H9 (cell line): ENCODE results near the gene SSX2IP. TPM values are rescaled to one million over a fixed set of nuclear protein-coding genes. Genes with fewer than 3 reads are reported as not detected.

Experiments
- DNase-seq: peaks from one replicate; pipeline ENCODE4 v3.0.0-alpha.2; 2017
- H2AFZ ChIP-seq: one replicate; pipeline ENCODE4 v1.6.1; 2013; ENCODE audit warnings: mild to moderate bottlenecking, low read length, control low read depth, moderate library complexity
- H2AK5ac ChIP-seq: 2 replicates; pipeline ENCODE4 v1.6.1; 2013; ENCODE audit warnings: low read length, control low read depth, mixed read lengths; ENCODE audit not compliant: insufficient read length
- H2BK120ac ChIP-seq: one replicate; pipeline ENCODE4 v1.6.1; 2013; ENCODE audit warnings: low read depth, mild to moderate bottlenecking, low read length, control low read depth, inconsistent platforms; ENCODE audit not compliant: poor library complexity, severe bottlenecking
- H2BK12ac ChIP-seq: 2 replicates; pipeline ENCODE4 v1.6.1; 2013; ENCODE audit warnings: low read length, control low read depth, mixed read lengths, low read depth; ENCODE audit not compliant: insufficient read length
- H2BK15ac ChIP-seq: 2 replicates; pipeline ENCODE4 v1.6.1; 2013; ENCODE audit warnings: low read depth, low read length, control low read depth
- H2BK20ac ChIP-seq: one replicate; pipeline ENCODE4 v1.6.1; 2013; ENCODE audit warnings: low read depth, mild to moderate bottlenecking, low read length, control low read depth, inconsistent platforms; ENCODE audit not compliant: poor library complexity, severe bottlenecking
- H2BK5ac ChIP-seq: 2 replicates; pipeline ENCODE4 v1.6.1; 2013; ENCODE audit warnings: low read length, control low read depth, mixed read lengths; ENCODE audit not compliant: insufficient read length
- H3K14ac ChIP-seq: 2 replicates; pipeline ENCODE4 v1.6.1; 2013; ENCODE audit warnings: low read length, control low read depth; ENCODE audit not compliant: insufficient read depth
- H3K18ac ChIP-seq: 2 replicates; pipeline ENCODE4 v1.6.1; 2013; ENCODE audit warnings: low read depth, mild to moderate bottlenecking, mixed read lengths, low read length, control low read depth; ENCODE audit not compliant: insufficient read length
- H3K23ac ChIP-seq: 2 replicates; pipeline ENCODE4 v1.6.1; 2013; ENCODE audit warnings: low read length, control low read depth, mixed read lengths, low read depth; ENCODE audit not compliant: insufficient read length
- H3K23me2 ChIP-seq: 2 replicates; pipeline ENCODE4 v1.6.1; 2013; ENCODE audit warnings: low read depth, mild to moderate bottlenecking, mixed read lengths, low read length, control low read depth; ENCODE audit not compliant: insufficient read length, poor library complexity, severe bottlenecking
- H3K27ac ChIP-seq: 2 replicates; pipeline ENCODE4 v1.5.1; 2013; ENCODE audit warnings: low read length, control low read depth, mixed read lengths, low read depth; ENCODE audit not compliant: insufficient read length
- H3K27me3 ChIP-seq: 2 replicates; pipeline ENCODE4 v1.6.1; 2013; ENCODE audit warnings: low read length, control low read depth, inconsistent platforms; ENCODE audit not compliant: insufficient read depth
- H3K4ac ChIP-seq: 2 replicates; pipeline ENCODE4 v1.6.1; 2013; ENCODE audit warnings: low read depth, mild to moderate bottlenecking, control low read depth, inconsistent platforms, low read length, moderate library complexity
- H3K4me1 ChIP-seq: 2 replicates; pipeline ENCODE4 v1.6.1; 2013; ENCODE audit warnings: low read length, control low read depth, inconsistent platforms; ENCODE audit not compliant: insufficient read depth
- H3K4me2 ChIP-seq: 2 replicates; pipeline ENCODE4 v1.6.1; 2013; ENCODE audit warnings: low read length, control low read depth, mixed read lengths; ENCODE audit not compliant: insufficient read length, insufficient read depth
- H3K56ac ChIP-seq: 2 replicates; pipeline ENCODE4 v1.6.1; 2013; ENCODE audit warnings: low read depth, mild to moderate bottlenecking, mixed read lengths, low read length, control low read depth; ENCODE audit not compliant: insufficient read length
- H3K79me1 ChIP-seq: 2 replicates; pipeline ENCODE4 v1.6.1; 2013; ENCODE audit warnings: low read depth, mild to moderate bottlenecking, moderate library complexity, low read length, control low read depth, inconsistent platforms; ENCODE audit not compliant: insufficient read depth, poor library complexity, severe bottlenecking
- H3K79me2 ChIP-seq: 2 replicates; pipeline ENCODE4 v1.6.1; 2013; ENCODE audit warnings: low read length, control low read depth, inconsistent platforms; ENCODE audit not compliant: insufficient read depth
- H3K9ac ChIP-seq: 2 replicates; pipeline ENCODE4 v1.6.1; 2013; ENCODE audit warnings: low read length, control low read depth, mixed read lengths; ENCODE audit not compliant: insufficient read length; ENCODE audit errors: extremely low read depth
- H3K9me3 ChIP-seq: one replicate; pipeline ENCODE4 v1.6.1; 2013; ENCODE audit warnings: low read depth, low read length, inconsistent platforms; ENCODE audit not compliant: control insufficient read depth
- H3T11ph ChIP-seq: one replicate; pipeline ENCODE4 v1.6.1; 2013; ENCODE audit warnings: mild to moderate bottlenecking, low read length, control low read depth, inconsistent platforms
- H4K20me1 ChIP-seq: one replicate; pipeline ENCODE4 v1.6.1; 2013; ENCODE audit not compliant: control insufficient read depth, insufficient read length, insufficient read depth
- H4K5ac ChIP-seq: 2 replicates; pipeline ENCODE4 v1.6.1; 2013; ENCODE audit warnings: low read depth, mild to moderate bottlenecking, mixed read lengths, low read length, control low read depth; ENCODE audit not compliant: insufficient read length
- H4K8ac ChIP-seq: replicated peaks from 2 replicates; pipeline ENCODE4 v1.6.1; 2013; ENCODE audit warnings: low read length, control low read depth, mixed read lengths, low read depth; ENCODE audit not compliant: insufficient read length
- H4K91ac ChIP-seq: 2 replicates; pipeline ENCODE4 v1.6.1; 2013; ENCODE audit warnings: low read depth, mild to moderate bottlenecking, moderate library complexity, mixed read lengths, low read length, control low read depth; ENCODE audit not compliant: insufficient read length
- H3K27ac Mint-ChIP-seq, 3 experiments: 2 replicates in 2 of 3; 3 replicates in 1 of 3; pipeline ENCODE4 v1.8.0; 2020 to 2021; ENCODE audit warnings: mixed read lengths in 3 of 3, mild to moderate bottlenecking in 1 of 3, moderate library complexity in 1 of 3
- H3K27me3 Mint-ChIP-seq: 2 replicates; pipeline ENCODE4 v1.8.0; 2021; ENCODE audit warnings: low read depth, mild to moderate bottlenecking, moderate library complexity, mixed read lengths
- H3K36me3 Mint-ChIP-seq, 3 experiments: 2 replicates in 2 of 3; 3 replicates in 1 of 3; pipeline ENCODE4 v1.8.0; 2020 to 2021; ENCODE audit warnings: low read depth in 3 of 3, mixed read lengths in 3 of 3; ENCODE audit not compliant: insufficient read depth in 1 of 3
- H3K4me1 Mint-ChIP-seq, 2 experiments: 2 replicates each; pipeline ENCODE4 v1.8.0; 2020; ENCODE audit warnings: mixed read lengths in 2 of 2
- H3K4me3 Mint-ChIP-seq, 2 experiments: 2 replicates in 1 of 2; 3 replicates in 1 of 2; pipeline ENCODE4 v1.8.0; 2020 to 2021; ENCODE audit warnings: mild to moderate bottlenecking in 2 of 2, mixed read lengths in 2 of 2, moderate library complexity in 1 of 2
- H3K9me3 Mint-ChIP-seq, 2 experiments: 2 replicates in 1 of 2; 3 replicates in 1 of 2; pipeline ENCODE4 v1.8.0; 2020; ENCODE audit warnings: mild to moderate bottlenecking in 2 of 2, mixed read lengths in 2 of 2, moderate library complexity in 1 of 2
- WGBS: extraction: QIAGEN DNeasy Blood & Tissue Kit; methylation state at CpG from one replicate; pipeline ENCODE4 v1.1.7; 2013; ENCODE audit warnings: missing lambda C conversion rate, low lambda C conversion rate, mixed read lengths; ENCODE audit not compliant: insufficient read length; ENCODE audit errors: extremely low coverage; 5-methylcytosine and 5-hydroxymethylcytosine counted together
- total RNA-seq: library from RNA; stranded (reverse); gene quantifications from 2 replicates; pipeline ENCODE4 v1.2.1, GENCODE V29; 2021
- TF ChIP-seq, protein P1 (sequence below): fragments of 200-600 bp; sonication (generic); conservative IDR thresholded peaks from 3 replicates; pipeline ENCODE4 v1.8.0; 2021; ENCODE audit warnings: antibody characterized with exemption, mild to moderate bottlenecking

SSX2IP gene
- total RNA-seq, 1 experiment from 2014 or later, result 19.6 TPM

DNA sequence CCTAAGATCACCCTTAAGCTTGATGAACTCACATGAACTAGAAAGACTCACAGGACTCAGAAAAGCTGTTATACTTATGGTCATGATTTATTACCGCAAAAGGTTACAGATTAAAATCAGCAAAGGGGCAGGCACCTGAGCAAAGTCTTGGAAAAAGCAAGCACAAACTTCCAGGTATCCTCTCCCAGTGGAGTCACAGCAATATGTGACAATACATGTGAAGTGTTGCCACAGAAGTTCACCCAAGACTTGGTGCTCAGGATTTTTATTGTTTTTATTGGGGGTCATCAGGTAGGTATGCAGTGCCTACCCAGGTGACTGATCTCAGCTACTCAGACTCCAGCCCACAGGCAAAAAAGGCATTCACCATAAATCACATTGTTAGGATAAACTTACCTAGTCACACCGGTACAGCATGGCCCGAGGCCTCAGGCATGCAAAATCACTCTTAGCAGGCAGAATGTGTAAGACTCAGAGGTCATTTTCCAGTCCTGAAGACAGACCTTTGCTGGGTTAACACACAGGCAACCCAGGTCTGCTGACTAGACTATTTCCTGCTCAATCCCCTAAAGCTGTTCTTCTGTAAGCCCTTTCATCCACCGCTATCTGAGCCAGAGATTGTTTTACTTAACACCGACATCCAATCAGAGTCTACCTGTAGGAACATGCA is 55.6 kb downstream of the SSX2IP start:
- no peak for DNase-seq
- H3K9me3 ChIP-seq, result no peaks in the 10 kb centered on the region
- H3K4me3 Mint-ChIP-seq, result no peak overlapping the region
- H2BK20ac ChIP-seq, result no peak overlapping the region
- H3K23ac ChIP-seq, result no peak overlapping the region
- no peak overlapping the region for H3K27ac ChIP-seq
- H3K27me3 Mint-ChIP-seq, result no peaks in the 10 kb centered on the region
- no peak overlapping the region for H4K8ac ChIP-seq
- no peak overlapping the region for H3K27ac Mint-ChIP-seq
- no peak overlapping the region for H4K5ac ChIP-seq
- no peak overlapping the region for H3K18ac ChIP-seq
- no peak overlapping the region for H2AK5ac ChIP-seq
- peaks cover 6% of the 10 kb centered on the region in 2 experiments for H3K9me3 Mint-ChIP-seq
- H3K4me2 ChIP-seq, result no peak overlapping the region
- H3K4ac ChIP-seq, result no peak overlapping the region
- H3K14ac ChIP-seq, result no peak overlapping the region
- H3K9ac ChIP-seq, result no peak overlapping the region
- TF ChIP-seq, protein P1, sequence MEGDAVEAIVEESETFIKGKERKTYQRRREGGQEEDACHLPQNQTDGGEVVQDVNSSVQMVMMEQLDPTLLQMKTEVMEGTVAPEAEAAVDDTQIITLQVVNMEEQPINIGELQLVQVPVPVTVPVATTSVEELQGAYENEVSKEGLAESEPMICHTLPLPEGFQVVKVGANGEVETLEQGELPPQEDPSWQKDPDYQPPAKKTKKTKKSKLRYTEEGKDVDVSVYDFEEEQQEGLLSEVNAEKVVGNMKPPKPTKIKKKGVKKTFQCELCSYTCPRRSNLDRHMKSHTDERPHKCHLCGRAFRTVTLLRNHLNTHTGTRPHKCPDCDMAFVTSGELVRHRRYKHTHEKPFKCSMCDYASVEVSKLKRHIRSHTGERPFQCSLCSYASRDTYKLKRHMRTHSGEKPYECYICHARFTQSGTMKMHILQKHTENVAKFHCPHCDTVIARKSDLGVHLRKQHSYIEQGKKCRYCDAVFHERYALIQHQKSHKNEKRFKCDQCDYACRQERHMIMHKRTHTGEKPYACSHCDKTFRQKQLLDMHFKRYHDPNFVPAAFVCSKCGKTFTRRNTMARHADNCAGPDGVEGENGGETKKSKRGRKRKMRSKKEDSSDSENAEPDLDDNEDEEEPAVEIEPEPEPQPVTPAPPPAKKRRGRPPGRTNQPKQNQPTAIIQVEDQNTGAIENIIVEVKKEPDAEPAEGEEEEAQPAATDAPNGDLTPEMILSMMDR, result no peak
- H2AFZ ChIP-seq, result no peak overlapping the region
- H3K56ac ChIP-seq, result no peak overlapping the region
- no peak overlapping the region for H3T11ph ChIP-seq
- H2BK15ac ChIP-seq, result no peak overlapping the region
- H2BK5ac ChIP-seq, result no peak overlapping the region
- no CpG with 5 or more reads among the region's 5 CpGs for WGBS
- no peaks in the 10 kb centered on the region for H3K27me3 ChIP-seq
- no peaks in the 10 kb centered on the region for H3K79me2 ChIP-seq
- H3K4me1 ChIP-seq, result no peaks in the 10 kb centered on the region; the same call in 1 of the 2 replicates
- peaks cover 0 to 2% (median 0%) of the 10 kb centered on the region in 3 experiments; a peak in 4 of 7 replicates for H3K36me3 Mint-ChIP-seq
- H4K91ac ChIP-seq, result no peak overlapping the region
- no peaks in the 10 kb centered on the region for H3K79me1 ChIP-seq
- H2BK120ac ChIP-seq, result no peak overlapping the region
- no peak overlapping the region for H2BK12ac ChIP-seq
- no peaks in the 10 kb centered on the region for H4K20me1 ChIP-seq
- no peaks in the 10 kb centered on the region for H3K23me2 ChIP-seq
- peaks cover 9 to 13% of the 10 kb centered on the region in 2 experiments; a peak in 3 of 4 replicates for H3K4me1 Mint-ChIP-seq
